ENCODE data around the gene DSCAM.
"Not testable (repeated sequence)": the region's sequence is repeated elsewhere in the genome, so short reads cannot be mapped to it uniquely, and the experiment has no call there.

The DSCAM gene

GRCh38 chr21:40208948-40209345 is 638.0 kb downstream of the DSCAM start:
- DNase-seq, result no peak

- no peak for DNase-seq
Observed at GRCh38 chr21:40208206-40208947, 638.6 kb downstream of the DSCAM start.

- DNase-seq, result no peak
Observed at GRCh38 chr21:40200946-40201345, 646.0 kb downstream of the DSCAM start.

GRCh38 chr21:40200126-40200525 is 646.8 kb downstream of the DSCAM start:
- DNase-seq, result no peak

- no peak for DNase-seq
Observed at GRCh38 chr21:40194185-40194980, 652.6 kb downstream of the DSCAM start.

GRCh38 chr21:40191616-40192015 is 655.3 kb downstream of the DSCAM start:
- DNase-seq, result no peak

GRCh38 chr21:40191196-40191595 is 655.8 kb downstream of the DSCAM start:
- no peak for DNase-seq

GRCh38 chr21:40187946-40188654 is 658.9 kb downstream of the DSCAM start:
- no peak for DNase-seq

GRCh38 chr21:40187244-40187643 is 659.7 kb downstream of the DSCAM start:
- no peak for DNase-seq

GRCh38 chr21:40186045-40186444 is 660.9 kb downstream of the DSCAM start:
- DNase-seq, result no peak

- no peak for DNase-seq
Observed at GRCh38 chr21:40185208-40185607, 661.8 kb downstream of the DSCAM start.

GRCh38 chr21:40182491-40182890 is 664.5 kb downstream of the DSCAM start:
- DNase-seq, result not testable (repeated sequence)

- no peak for DNase-seq
Observed at GRCh38 chr21:40179166-40179565, 667.8 kb downstream of the DSCAM start.

- no peak for DNase-seq
Observed at GRCh38 chr21:40178726-40179125, 668.2 kb downstream of the DSCAM start.

GRCh38 chr21:40177979-40178378 is 669.0 kb downstream of the DSCAM start:
- DNase-seq, result no peak

- no peak for DNase-seq
Observed at GRCh38 chr21:40176724-40177123, 670.2 kb downstream of the DSCAM start.

- DNase-seq, result peak; percentile 28
Observed at GRCh38 chr21:40173816-40174215, 673.1 kb downstream of the DSCAM start.

GRCh38 chr21:40169971-40170370 is 677.0 kb downstream of the DSCAM start:
- no peak for DNase-seq

GRCh38 chr21:40166291-40166843 is 680.6 kb downstream of the DSCAM start:
- no peak for DNase-seq

- no peak for DNase-seq
Observed at GRCh38 chr21:40165773-40166070, 681.2 kb downstream of the DSCAM start.

- DNase-seq, result no peak
Observed at GRCh38 chr21:40164905-40165772, 681.8 kb downstream of the DSCAM start.

- DNase-seq, result no peak
Observed at GRCh38 chr21:40162075-40162474, 684.9 kb downstream of the DSCAM start.

- no peak for DNase-seq
Observed at GRCh38 chr21:40160911-40161310, 686.0 kb downstream of the DSCAM start.
